ENCODE data around the gene PALLD.

The PALLD gene

DNA sequence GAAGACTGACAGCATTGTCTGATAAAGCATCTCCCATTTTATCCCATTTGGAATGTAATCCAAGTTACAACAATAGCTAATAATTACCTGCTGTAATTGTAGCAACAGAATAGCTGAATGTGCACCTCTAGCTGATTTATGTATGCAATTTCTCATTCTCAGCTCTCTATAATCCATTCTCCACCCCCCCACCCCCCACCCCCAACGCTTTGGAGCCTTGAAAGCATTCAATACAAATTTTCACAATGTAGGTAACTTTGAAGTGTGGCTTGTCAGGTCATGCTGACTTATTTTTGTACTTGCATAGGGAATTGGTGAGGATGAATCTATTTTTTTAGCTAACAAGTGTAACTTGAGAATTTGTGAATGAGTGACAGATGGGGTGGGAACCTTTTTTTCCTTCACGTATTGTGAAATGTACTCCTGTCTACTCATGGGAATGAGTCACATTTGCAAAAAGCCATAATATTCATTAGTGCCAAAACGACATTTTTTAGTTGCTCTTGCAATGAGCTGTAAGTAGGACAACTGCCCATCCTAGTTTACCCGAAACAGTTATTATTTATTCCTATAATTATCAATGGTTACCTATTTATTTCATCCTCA, 159.3 kb downstream of the PALLD start:
- Histone ChIP-seq H3K9me3 (replicated peaks; ENCODE audit: insufficient read depth, low read length) (no peaks in the 10 kb centered on the region), H2AFZ (ENCODE audit: low read length) (no peak overlapping the region), H3K27me3 (replicated peaks; ENCODE audit: insufficient read depth, low read length) (no peaks in the 10 kb centered on the region), H4K20me1 (ENCODE audit: insufficient read depth, low read length) (no peaks in the 10 kb centered on the region), H3K79me2 (ENCODE audit: low read length) (no peaks in the 10 kb centered on the region), H3K9me2 (replicated peaks; ENCODE audit: insufficient read depth, low read length) (no peaks in the 10 kb centered on the region), H3K36me3 (replicated peaks; ENCODE audit: insufficient read depth, low read length) (no peaks in the 10 kb centered on the region), H3K4me3 (ENCODE audit: low read length) (no peak overlapping the region), H3K4me2 (ENCODE audit: low read depth, low read length) (no peak overlapping the region; the same call in 1 of the 2 replicates), H3K9ac (ENCODE audit: low read length) (no peak overlapping the region), H3F3A (ENCODE audit: insufficient read depth, low read length) (no peaks in the 10 kb centered on the region), H3K27ac (ENCODE audit: low read length) (no peak overlapping the region), H3K4me1 (ENCODE audit: low read length) (0 out of 2 replicates have a peak, but pooled peaks cover 5% of the 10 kb centered on the region)
- TF ChIP-seq, protein P1, sequence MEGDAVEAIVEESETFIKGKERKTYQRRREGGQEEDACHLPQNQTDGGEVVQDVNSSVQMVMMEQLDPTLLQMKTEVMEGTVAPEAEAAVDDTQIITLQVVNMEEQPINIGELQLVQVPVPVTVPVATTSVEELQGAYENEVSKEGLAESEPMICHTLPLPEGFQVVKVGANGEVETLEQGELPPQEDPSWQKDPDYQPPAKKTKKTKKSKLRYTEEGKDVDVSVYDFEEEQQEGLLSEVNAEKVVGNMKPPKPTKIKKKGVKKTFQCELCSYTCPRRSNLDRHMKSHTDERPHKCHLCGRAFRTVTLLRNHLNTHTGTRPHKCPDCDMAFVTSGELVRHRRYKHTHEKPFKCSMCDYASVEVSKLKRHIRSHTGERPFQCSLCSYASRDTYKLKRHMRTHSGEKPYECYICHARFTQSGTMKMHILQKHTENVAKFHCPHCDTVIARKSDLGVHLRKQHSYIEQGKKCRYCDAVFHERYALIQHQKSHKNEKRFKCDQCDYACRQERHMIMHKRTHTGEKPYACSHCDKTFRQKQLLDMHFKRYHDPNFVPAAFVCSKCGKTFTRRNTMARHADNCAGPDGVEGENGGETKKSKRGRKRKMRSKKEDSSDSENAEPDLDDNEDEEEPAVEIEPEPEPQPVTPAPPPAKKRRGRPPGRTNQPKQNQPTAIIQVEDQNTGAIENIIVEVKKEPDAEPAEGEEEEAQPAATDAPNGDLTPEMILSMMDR (IDR thresholded peaks at IDR 0.05; ENCODE audit: low read length), result no peak
- no peak for TF ChIP-seq EZH2 (optimal IDR thresholded peaks at IDR 0.05; ENCODE audit: low read depth, low read length)
- TF ChIP-seq EZH2phosphoT487 (IDR thresholded peaks at IDR 0.05; ENCODE audit: low read length), result no peak
- no peak for DNase-seq

DNA sequence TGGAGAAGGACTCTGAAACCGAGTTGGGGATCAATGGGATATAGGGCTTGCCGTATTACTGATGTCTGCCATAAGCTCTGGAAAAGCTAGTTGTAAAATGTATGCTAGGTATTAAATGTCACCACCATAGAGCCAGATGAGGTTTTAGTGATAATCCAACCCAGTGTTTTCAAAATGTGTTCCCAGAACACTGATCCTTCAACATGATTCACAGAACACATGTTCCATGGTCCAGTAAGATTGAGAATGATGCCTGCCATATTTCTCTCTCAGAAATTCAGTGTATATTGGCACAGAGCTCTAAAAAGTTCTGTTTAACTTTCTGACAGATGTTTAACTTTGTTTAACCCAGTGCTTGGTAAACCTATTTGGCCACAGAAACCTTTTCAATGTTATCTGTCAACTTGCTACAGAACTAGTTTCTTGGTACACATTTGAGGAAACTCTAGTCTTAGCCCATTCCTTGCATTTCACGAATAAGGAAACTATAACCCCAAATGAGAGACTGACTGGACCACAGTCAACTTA, 160.2 kb downstream of the PALLD start:
- Histone ChIP-seq H2AFZ (ENCODE audit: low read length) (no peak overlapping the region), H3K9ac (ENCODE audit: low read length) (no peak overlapping the region), H3K4me1 (ENCODE audit: low read length) (0 out of 2 replicates have a peak, but pooled peaks cover 5% of the 10 kb centered on the region), H4K20me1 (ENCODE audit: insufficient read depth, low read length) (no peaks in the 10 kb centered on the region), H3K79me2 (ENCODE audit: low read length) (no peaks in the 10 kb centered on the region), H3K9me2 (replicated peaks; ENCODE audit: insufficient read depth, low read length) (no peaks in the 10 kb centered on the region), H3K27me3 (replicated peaks; ENCODE audit: insufficient read depth, low read length) (no peaks in the 10 kb centered on the region), H3K4me2 (ENCODE audit: low read depth, low read length) (no peak overlapping the region), H3K4me3 (ENCODE audit: low read length) (no peak overlapping the region), H3K9me3 (replicated peaks; ENCODE audit: insufficient read depth, low read length) (no peaks in the 10 kb centered on the region), H3K36me3 (replicated peaks; ENCODE audit: insufficient read depth, low read length) (no peaks in the 10 kb centered on the region), H3K27ac (ENCODE audit: low read length) (no peak overlapping the region), H3F3A (ENCODE audit: insufficient read depth, low read length) (no peaks in the 10 kb centered on the region)
- TF ChIP-seq, protein P1 (IDR thresholded peaks at IDR 0.05; ENCODE audit: low read length), result no peak
- DNase-seq, result no peak

DNA sequence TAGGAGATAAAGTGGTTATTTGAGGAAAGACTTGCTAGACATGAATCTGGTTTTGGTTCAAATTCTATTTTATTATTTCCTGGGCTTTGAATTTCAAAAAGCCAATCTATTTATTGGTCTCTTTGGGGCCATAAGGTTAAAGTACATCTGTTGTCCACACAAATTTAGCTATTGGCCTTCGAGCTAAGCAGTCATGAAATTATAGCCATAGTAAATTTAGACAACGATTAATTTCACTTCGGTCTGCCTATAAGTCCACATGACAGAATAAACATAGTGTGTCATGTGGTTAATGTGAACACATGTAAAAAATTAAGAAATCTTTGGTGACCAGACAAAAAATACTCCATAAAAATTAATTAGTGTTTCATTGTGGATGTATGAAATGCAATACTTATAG, 161.9 kb downstream of the PALLD start:
- DNase-seq, result no peak
- TF ChIP-seq EZH2phosphoT487 (IDR thresholded peaks at IDR 0.05; ENCODE audit: low read length) (no peak), EZH2 (optimal IDR thresholded peaks at IDR 0.05; ENCODE audit: low read depth, low read length) (no peak)
- TF ChIP-seq, protein P1 (IDR thresholded peaks at IDR 0.05; ENCODE audit: low read length), result no peak
- Histone ChIP-seq H3K27ac (ENCODE audit: low read length) (no peak overlapping the region), H3K36me3 (replicated peaks; ENCODE audit: insufficient read depth, low read length) (no peaks in the 10 kb centered on the region), H3K79me2 (ENCODE audit: low read length) (no peaks in the 10 kb centered on the region), H3K9me2 (replicated peaks; ENCODE audit: insufficient read depth, low read length) (no peaks in the 10 kb centered on the region), H3K4me3 (ENCODE audit: low read length) (no peak overlapping the region), H2AFZ (ENCODE audit: low read length) (no peak overlapping the region), H3K4me1 (ENCODE audit: low read length) (0 out of 2 replicates have a peak, but pooled peaks cover 5% of the 10 kb centered on the region), H3K9ac (ENCODE audit: low read length) (no peak overlapping the region), H4K20me1 (ENCODE audit: insufficient read depth, low read length) (no peaks in the 10 kb centered on the region), H3K4me2 (ENCODE audit: low read depth, low read length) (no peak overlapping the region), H3K9me3 (replicated peaks; ENCODE audit: insufficient read depth, low read length) (no peaks in the 10 kb centered on the region), H3F3A (ENCODE audit: insufficient read depth, low read length) (no peaks in the 10 kb centered on the region), H3K27me3 (replicated peaks; ENCODE audit: insufficient read depth, low read length) (no peaks in the 10 kb centered on the region)
